ENCODE results near the gene RASGRP2. TPM values are rescaled to one million over a fixed set of nuclear protein-coding genes. Genes with fewer than 3 reads are reported as not detected.

Gene RASGRP2
- total RNA-seq, 1 donor from 2014 or later, result 0.96 TPM

DNA sequence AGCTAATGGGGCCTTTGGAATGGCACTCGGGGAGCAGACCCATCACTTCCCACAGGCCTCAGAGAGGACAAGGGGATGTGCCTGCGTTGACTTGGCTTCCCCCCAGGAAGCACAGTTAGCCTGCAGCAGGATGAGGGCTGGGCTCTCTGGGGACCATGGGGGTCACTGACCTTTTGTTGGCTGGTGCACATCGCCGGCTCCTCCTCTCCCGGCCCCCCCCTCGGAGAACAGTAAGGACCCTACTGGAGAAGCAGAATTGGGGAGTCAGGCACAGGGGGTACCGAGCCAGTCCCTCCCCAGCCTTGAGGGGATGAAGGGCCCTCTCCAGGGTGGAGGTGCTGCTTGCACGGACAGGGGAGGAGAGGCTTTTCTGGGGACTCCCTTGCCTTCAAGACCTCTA, 53.7 kb downstream of the RASGRP2 start:
- Histone ChIP-seq H3K27me3 (ENCODE audit: control insufficient read depth, insufficient read depth, low read length) (peaks cover 53% of the 10 kb centered on the region), H3K4me3 (ENCODE audit: low read depth, low read length) (no peak overlapping the region), H3K36me3 (ENCODE audit: control insufficient read depth, insufficient read depth, low read length) (no peaks in the 10 kb centered on the region)
- TF ChIP-seq, protein P1, sequence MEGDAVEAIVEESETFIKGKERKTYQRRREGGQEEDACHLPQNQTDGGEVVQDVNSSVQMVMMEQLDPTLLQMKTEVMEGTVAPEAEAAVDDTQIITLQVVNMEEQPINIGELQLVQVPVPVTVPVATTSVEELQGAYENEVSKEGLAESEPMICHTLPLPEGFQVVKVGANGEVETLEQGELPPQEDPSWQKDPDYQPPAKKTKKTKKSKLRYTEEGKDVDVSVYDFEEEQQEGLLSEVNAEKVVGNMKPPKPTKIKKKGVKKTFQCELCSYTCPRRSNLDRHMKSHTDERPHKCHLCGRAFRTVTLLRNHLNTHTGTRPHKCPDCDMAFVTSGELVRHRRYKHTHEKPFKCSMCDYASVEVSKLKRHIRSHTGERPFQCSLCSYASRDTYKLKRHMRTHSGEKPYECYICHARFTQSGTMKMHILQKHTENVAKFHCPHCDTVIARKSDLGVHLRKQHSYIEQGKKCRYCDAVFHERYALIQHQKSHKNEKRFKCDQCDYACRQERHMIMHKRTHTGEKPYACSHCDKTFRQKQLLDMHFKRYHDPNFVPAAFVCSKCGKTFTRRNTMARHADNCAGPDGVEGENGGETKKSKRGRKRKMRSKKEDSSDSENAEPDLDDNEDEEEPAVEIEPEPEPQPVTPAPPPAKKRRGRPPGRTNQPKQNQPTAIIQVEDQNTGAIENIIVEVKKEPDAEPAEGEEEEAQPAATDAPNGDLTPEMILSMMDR (IDR thresholded peaks at IDR 0.05; ENCODE audit: insufficient read depth, low read length, poor library complexity, severe bottlenecking), result no peak
- DNase-seq (ENCODE audit: low read depth), result no peak

DNA sequence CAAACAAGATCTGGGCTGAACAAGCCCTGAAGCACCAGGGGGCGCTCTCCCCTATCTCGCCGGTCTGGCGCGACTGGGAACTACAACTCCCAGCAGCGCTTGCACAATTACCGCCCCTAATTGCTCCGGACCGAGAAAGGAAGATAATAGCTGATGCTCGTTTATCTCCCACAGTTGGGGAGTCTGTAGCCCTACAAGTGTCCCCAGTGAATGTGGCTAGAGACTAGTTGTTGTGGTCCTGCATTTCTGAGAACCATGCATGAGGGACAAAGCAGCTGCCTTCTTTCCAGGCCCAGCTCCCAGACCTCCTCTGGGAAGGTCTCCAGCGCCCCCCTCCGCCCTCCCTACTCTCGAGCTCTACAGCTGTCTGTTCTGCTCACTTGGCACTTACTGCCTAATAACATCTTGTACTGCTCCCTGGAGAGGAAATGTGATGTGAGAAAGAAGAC, 55.4 kb downstream of the RASGRP2 start:
- Histone ChIP-seq H3K27me3 (ENCODE audit: control insufficient read depth, insufficient read depth, low read length) (peaks cover 56% of the 10 kb centered on the region), H3K36me3 (ENCODE audit: control insufficient read depth, insufficient read depth, low read length) (no peaks in the 10 kb centered on the region), H3K4me3 (ENCODE audit: low read depth, low read length) (peak overlapping the region; percentile 27)
- TF ChIP-seq, protein P1 (IDR thresholded peaks at IDR 0.05; ENCODE audit: insufficient read depth, low read length, poor library complexity, severe bottlenecking), result peak; percentile 85
- peak; percentile 21 for DNase-seq (ENCODE audit: low read depth)

DNA sequence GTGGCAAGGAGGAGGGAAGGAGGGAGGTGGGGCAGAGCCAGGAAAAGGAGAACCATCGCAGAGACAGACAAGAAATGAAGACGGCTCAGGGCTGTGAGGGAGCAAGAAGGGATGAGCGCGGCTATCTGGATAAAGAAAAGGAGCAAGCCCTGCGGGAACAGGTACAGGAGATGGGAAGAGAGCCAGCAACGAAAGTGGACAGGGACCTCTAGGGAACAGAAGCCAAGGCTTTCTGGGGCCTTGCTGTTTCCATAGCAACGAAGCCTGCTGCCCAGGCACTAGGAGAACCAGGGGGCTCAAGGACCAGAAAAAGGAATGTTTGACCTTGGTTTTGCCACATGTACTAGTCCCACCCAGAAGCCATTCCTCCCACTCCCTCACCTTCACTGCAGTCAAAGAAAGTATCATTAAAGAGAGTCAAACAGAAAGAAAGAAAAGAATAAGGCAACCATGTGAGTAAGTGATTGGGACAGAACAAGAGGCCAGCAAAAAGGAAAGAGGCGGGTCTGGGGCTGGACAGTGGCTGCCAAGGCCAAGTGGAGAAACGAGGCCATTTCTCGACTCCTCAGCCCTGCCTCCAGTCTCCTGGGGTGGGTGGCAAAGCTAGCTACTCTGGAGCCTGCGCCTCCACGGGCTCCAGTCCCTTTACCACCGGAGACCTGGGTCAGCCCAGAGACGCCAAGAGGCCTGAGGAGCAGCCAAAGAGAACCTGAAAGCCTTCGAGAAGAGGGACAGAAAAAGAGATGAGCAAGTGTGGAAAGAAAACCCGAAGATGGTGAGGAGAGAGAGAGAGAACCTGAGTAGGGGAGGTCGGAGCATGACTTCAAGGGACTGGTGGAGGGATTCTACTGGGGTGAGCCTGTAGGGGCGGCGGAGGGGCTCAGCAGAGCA, 56.1 kb downstream of the RASGRP2 start:
- TF ChIP-seq, protein P1 (IDR thresholded peaks at IDR 0.05; ENCODE audit: insufficient read depth, low read length, poor library complexity, severe bottlenecking), result no peak
- DNase-seq (ENCODE audit: low read depth), result no peak
- Histone ChIP-seq H3K27me3 (ENCODE audit: control insufficient read depth, insufficient read depth, low read length) (peaks cover 50% of the 10 kb centered on the region), H3K4me3 (ENCODE audit: low read depth, low read length) (no peak overlapping the region), H3K36me3 (ENCODE audit: control insufficient read depth, insufficient read depth, low read length) (no peaks in the 10 kb centered on the region)

DNA sequence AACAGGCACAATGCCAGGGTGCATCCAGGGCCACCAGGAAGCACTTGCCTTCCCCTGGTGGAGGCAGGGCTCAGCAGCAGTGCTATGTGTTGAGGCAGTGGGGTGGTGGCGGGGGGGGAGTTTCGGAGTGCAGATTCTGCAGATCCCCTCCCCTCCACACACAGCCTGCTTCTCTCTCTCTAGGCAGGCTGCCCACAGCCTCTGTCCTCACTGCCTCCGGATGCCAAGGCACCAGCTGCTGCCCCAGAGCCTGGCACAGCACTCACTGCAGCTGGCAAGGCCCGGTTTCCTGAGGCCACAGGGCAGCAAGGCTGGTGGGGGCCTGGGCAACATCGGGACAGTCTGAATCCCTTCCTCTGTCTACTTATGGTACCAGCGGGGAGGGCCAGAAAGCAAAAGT, 56.7 kb downstream of the RASGRP2 start:
- Histone ChIP-seq H3K4me3 (ENCODE audit: low read depth, low read length) (no peak overlapping the region), H3K27me3 (ENCODE audit: control insufficient read depth, insufficient read depth, low read length) (peaks cover 43% of the 10 kb centered on the region), H3K36me3 (ENCODE audit: control insufficient read depth, insufficient read depth, low read length) (no peaks in the 10 kb centered on the region)
- TF ChIP-seq, protein P1 (IDR thresholded peaks at IDR 0.05; ENCODE audit: insufficient read depth, low read length, poor library complexity, severe bottlenecking), result no peak
- no peak for DNase-seq (ENCODE audit: low read depth)

DNA sequence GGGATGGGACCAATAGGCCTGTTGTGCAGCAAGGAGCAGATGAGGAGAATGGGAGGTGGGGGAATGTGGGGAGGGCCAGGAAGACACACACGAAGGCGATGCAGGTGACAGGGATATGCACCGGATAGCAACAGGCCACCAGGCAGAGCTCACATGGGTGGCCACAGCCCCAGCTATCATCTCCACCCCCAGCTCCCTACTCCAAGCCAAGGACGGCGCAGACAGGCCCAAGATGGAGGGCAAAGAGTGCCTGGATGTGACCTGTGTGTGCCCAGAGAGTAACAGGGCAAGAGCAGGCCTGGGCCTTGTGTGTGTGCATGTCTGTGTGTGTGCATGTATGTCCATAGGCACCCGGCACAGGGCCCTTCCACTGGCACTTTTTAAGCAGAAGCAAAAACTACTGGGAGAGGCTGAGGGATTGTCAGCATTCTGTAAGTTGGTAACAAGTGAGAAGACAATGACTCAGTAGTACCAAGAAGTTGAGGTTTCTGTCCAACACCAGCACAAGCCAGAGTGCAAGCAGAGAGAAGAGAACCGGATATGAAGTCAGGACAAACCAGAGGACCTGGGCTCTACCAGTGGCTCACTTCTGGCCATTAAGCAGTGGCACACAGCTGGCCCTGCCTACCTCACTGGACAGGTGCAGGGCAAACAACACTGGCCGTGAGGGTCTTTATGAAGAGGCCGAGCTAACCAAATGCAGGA, 57.3 kb downstream of the RASGRP2 start:
- TF ChIP-seq, protein P1 (IDR thresholded peaks at IDR 0.05; ENCODE audit: insufficient read depth, low read length, poor library complexity, severe bottlenecking), result no peak
- no peaks in the 10 kb centered on the region for H3K36me3 ChIP-seq (ENCODE audit: control insufficient read depth, insufficient read depth, low read length)
- no peak for DNase-seq (ENCODE audit: low read depth)
- H3K27me3 ChIP-seq (ENCODE audit: control insufficient read depth, insufficient read depth, low read length), result peaks cover 37% of the 10 kb centered on the region
- no peak overlapping the region for H3K4me3 ChIP-seq (ENCODE audit: low read depth, low read length)

Data from kidney epithelial cell (primary cell).